ENCODE results near the gene PEX14.
"Not testable (repeated sequence)": the region's sequence is repeated elsewhere in the genome, so short reads cannot be mapped to it uniquely, and the experiment has no call there.

The PEX14 gene

DNA sequence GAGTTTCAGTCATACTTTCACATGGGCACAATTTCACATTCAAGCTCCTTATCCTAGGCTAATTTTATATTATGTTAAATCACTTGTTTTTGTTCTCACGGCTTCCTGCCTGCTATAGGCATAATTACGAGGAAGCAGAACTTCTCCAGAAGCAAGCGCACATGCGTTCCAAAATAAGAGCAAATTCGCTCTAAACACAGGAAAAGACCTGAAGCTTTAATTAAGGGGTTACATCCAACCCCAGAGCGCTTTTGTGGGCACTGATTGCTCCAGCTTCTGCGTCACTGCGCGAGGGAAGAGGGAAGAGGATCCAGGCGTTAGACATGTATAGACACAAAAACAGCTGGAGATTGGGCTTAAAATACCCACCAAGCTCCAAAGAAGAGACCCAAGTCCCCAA, 25.0 kb upstream of the PEX14 start, which contains the start of gene CORT:
TSS of gene CORT (plus strand) at position 281 of the 400 bp plus-strand sequence. CDS start 193 bp downstream, outside the sequence.
- DNase-seq (ENCODE audit: low read depth, low spot score): no peak
- H3K4me3 ChIP-seq (ENCODE audit: low read length): no peak within 1 kb of the TSS

DNA sequence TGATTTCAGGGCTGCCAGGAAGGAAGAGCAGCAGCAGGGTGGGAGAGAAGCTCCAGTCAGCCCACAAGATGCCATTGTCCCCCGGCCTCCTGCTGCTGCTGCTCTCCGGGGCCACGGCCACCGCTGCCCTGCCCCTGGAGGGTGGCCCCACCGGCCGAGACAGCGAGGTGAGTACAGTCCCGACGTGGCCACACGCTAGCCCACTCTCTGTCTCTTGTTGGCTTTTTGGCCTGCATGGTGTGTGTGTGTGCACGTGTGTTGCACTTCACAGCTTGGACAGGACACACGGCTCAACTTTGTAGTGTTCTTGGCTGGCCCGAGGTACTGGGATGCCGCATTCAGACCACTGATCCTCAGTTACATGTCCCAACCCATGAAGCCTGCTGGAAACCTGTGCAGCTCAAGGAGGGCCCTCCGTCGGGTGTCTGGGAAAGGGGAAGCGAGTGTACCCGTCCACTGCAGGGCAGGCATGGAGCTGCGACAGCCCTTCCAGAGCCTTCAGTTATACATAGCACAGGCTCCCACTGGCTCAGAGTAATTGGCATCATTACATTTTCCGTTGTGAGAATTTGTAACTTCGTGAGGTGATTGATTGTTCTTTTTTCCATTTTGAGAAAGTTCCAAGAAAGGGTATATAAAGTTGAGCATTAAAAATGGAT, 24.5 kb upstream of the PEX14 start:
- no peak for DNase-seq (ENCODE audit: low read depth, low spot score)

DNA sequence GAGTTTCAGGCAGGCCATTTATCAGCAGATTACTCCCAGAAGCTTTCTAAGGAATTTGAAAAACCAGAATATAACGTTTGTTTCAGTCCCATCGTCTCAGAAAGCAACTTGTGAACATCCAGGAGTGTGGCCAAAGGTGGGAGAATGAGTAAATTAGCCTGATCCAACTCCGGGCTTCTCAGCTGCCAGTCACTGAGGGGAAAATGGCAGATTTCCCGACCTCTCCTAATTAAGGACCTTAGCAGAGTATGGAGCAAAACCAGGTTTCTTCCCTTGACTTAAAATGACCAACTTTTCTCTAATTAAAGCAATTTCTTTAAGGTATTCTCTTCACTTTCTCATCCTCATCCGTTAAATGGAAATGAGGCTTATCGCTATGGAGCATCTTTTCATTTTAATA, 23.9 kb upstream of the PEX14 start:
- no peak overlapping the region for H3K4me3 ChIP-seq (ENCODE audit: low read length)
- no peak for DNase-seq (ENCODE audit: low read depth, low spot score)

More for the DNA sequence above, 24.5 kb upstream of the PEX14 start:
- H3K4me3 ChIP-seq (ENCODE audit: low read length): no peak overlapping the region

DNA sequence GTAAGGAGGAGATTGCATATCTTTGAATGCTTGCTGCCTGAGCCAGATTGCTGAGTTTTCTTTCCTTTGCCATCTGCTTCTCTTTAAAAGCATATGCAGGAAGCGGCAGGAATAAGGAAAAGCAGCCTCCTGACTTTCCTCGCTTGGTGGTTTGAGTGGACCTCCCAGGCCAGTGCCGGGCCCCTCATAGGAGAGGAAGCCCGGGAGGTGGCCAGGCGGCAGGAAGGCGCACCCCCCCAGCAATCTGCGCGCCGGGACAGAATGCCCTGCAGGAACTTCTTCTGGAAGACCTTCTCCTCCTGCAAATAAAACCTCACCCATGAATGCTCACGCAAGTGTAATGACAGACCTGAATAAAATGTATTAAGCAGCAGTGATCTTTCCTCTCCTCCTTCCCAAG, 23.5 kb upstream of the PEX14 start:
- no peak overlapping the region for H3K4me3 ChIP-seq (ENCODE audit: low read length)
- DNase-seq (ENCODE audit: low read depth, low spot score): no peak

DNA sequence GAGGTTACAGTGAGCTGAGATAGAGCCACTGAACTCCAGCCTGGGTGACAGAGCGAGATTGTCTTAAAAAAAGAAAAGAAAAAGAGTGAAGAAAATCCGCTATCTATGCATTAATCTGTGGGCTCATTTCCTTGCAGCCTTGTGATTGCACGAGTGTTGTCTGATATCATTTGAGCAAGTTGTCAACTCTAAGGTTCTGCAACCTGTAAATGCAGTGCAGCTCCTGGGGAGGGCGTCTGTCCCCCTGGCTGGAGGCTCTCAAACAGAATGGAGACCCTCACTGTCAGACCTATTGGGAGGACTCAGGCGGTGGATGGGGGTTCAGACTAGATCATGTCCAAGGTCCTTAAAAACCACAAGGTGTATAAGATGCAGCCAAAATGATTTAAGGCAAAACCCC, 18.7 kb upstream of the PEX14 start:
- H3K4me3 ChIP-seq (ENCODE audit: low read length): no peak overlapping the region
- no peak for DNase-seq (ENCODE audit: low read depth, low spot score)

DNA sequence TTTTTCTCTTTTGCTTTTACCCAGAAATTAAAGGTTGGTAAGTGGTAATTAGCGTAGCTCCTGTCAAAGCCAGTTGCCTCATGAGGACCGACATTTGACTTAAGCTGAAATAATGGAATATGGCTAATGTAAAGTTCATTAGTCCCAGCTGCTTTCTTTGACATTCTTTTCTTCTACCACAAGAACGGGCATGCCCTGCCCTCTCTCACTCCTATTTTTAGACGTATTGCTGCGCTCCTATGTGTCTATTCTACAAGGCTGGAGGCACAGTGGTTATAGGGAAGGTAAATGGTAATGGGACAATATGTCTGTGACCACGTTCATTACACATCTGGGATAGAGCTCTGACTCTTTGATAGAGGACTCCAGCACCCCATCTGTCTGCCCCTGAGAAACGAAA, 18.1 kb upstream of the PEX14 start:
- no peak overlapping the region for H3K4me3 ChIP-seq (ENCODE audit: low read length)
- DNase-seq (ENCODE audit: low read depth, low spot score): no peak

DNA sequence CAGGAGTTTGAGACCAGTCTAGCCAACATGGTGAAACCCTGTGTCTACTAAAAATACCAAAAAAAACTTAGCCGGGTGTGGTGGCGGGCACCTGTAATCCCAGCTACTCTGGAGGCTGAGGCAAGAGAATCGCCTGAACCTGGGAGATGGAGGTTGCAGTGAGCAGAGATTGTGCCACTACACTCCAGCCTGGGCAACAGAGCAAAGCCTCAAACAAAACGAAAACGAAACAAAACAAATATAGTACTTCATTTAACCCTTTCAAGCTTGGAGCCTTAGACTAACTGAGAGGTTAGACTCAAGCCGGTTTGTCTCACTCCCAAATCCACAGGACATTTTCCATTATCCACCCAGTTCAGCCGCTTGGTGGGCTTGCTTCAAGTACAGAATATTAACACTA, 17.3 kb upstream of the PEX14 start:
- not testable (repeated sequence) for DNase-seq (ENCODE audit: low read depth, low spot score)

DNA sequence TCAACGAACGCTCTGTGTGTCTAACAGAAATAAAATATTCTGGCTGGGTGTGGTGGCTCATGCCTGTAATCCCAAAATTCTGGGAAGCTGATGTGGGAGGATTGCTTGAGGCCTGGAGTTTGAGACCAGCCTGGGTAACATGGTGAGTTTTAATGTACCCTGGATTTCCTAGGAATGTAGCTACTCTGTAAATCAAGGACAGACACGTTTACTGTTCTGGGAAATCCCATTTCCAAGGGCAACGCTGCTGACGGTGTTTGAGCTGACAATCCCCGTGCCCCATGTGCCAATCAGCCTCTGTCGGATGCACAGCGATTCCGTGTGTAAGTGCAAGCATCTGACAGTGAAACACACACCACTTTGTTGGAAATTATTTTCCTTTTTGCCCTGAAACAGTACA, 16.9 kb upstream of the PEX14 start:
- H3K4me3 ChIP-seq (ENCODE audit: low read length): no peak overlapping the region

More for the DNA sequence above, 17.3 kb upstream of the PEX14 start:
- H3K4me3 ChIP-seq (ENCODE audit: low read length): not testable (repeated sequence)

DNA sequence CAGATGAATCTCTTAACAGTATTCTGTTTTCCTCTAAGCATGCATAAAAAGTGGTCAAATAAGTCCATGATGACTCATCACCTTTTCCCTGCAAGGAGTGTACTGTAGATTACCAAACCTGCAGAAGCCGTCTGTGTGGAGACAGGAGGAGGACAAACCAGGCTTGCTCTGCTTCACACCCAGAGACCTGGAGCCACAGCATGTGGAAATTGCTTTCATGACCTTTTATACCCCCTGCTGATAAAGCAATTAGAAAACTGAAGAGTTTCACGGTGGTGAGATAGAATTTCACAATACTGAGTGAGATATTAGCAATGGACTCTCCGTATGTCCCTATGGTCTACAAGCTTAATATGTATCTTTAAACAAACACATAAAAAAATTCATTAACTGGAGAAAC, 15.6 kb upstream of the PEX14 start:
- no peak for DNase-seq (ENCODE audit: low read depth, low spot score)
- no peak overlapping the region for H3K4me3 ChIP-seq (ENCODE audit: low read length)

More for the DNA sequence above, 16.9 kb upstream of the PEX14 start:
- DNase-seq (ENCODE audit: low read depth, low spot score): no peak

DNA sequence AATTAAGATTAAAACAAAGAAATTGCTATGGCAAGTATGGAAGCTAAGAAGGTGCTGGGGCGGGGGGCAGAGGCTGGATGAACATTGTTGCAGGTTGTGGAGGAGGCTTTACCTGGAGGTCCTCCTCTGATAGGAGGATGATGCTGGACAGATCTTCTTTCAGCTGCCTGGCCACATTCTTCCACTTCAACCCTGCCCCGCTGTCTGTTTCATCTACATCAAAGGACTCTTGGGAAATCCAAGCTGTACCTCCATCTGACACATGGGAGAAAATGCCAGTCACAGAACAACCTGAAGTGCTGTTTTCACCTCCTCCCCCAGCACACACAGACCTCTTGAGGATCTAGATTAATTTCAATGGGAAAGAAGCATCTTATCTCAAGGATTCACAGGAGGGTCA, 7.7 kb upstream of the PEX14 start:
- no peak overlapping the region for H3K4me3 ChIP-seq (ENCODE audit: low read length)
- DNase-seq (ENCODE audit: low read depth, low spot score): no peak

DNA sequence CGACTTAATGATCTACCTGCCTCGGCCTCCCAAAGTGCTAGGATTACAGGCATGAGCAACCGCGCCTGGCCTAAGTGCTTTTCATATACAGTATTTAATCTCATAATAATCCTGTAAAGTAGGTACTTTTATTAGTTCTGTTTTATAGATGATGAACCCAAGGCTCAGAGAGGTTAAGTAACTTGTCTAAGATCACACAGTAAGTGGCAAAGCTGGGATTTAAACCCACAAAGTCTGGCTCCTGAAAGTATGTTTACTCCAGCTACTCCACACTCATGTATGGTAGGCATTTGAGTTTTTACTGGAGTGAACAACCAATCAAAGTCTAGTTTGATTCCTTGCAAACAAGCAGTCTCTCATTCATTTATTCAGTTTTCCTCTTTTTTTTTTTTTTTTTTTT, 4.7 kb upstream of the PEX14 start:
- DNase-seq (ENCODE audit: low read depth, low spot score): no peak
- no peak overlapping the region for H3K4me3 ChIP-seq (ENCODE audit: low read length)

DNA sequence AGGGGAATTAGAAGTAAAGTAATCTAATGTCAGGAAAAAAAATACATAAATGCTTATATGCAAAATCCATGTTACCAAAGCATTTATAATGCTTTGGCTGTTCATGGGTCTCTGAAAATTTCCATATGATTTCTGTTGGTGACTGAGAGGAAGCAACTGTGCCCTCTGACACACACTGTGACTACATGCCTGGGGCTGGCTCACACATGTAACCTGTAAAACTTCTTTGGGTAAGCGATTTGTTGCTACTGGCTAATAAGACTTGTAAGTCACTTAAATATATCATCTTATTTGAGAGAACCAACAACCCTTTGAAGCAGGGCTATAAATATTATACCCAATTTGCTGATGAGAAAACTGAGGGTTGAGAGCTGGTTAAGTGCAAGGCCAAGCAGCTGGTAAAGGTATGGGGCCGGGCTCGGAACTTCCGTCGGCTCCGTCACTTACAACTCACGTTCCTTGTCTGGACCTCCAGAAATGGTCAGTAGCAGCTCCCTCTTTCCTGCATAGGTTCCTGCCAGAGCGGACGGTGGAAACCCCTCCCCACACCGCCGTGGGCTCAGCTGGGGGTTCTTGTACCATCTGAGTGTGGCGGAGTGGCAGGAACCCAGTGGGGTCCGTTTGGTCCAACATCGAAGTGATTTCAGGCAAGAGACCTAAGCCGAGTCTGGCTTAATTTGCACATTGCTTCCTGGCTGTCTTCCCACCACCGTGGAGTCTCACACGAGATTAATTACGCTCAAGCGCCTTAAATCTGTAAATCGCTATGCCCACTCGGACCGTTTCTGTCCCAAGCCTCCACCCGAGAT, 3.1 kb upstream of the PEX14 start:
- peak overlapping the region; percentile 84 for H3K4me3 ChIP-seq (ENCODE audit: low read length)
- DNase-seq (ENCODE audit: low read depth, low spot score): no peak

DNA sequence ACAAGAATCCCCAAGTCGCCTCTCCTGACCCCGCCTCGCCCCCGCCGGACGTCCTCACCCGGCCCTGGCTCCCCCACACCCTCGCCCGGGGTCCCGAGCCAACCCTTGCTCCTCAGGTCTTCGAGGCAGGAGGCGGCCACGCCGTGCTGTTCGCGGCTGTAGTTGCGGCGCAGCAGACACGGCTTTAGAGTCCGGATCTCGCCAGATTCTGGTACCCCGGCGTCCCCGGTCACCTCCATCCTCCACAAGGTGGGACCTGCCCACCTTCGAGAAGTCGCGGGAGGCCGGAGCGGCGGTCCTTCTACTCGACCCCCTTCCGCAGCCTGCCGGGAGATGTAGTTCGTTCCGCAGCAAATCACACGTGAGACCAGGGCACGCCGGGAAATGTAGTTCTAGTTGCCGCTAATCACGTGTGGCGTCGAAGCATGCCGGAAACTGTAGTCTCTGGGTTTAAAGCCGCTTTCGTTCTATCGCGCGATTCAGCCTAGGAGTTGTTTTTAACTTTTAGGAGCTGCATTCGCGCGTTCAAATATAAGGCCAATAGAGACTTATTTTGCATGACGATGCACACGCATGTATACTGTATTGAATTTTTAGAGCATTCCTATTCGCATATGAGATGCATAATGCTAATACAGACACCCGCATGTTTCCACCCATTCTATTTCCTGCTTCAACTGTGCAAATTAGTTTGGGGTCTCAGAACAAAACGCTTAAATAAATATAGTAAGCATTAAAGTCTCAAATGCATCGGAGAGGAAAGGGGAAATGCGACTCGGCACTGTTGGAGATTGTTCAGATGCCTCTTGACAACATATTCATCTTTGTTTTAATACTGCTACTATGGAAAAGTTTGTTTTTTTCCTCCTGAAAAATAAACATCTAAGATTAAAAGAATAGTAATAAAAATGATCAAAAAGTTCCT, 2.3 kb upstream of the PEX14 start, which contains the start of gene DFFA:
TSS of gene DFFA (minus strand) at position 310 of the 925 bp plus-strand sequence. CDS start at position 239, 71 bp downstream.
- peak; percentile 96 for DNase-seq (ENCODE audit: low read depth, low spot score)
- H3K4me3 ChIP-seq (ENCODE audit: low read length): peak within 1 kb of the TSS; percentile 84

DNA sequence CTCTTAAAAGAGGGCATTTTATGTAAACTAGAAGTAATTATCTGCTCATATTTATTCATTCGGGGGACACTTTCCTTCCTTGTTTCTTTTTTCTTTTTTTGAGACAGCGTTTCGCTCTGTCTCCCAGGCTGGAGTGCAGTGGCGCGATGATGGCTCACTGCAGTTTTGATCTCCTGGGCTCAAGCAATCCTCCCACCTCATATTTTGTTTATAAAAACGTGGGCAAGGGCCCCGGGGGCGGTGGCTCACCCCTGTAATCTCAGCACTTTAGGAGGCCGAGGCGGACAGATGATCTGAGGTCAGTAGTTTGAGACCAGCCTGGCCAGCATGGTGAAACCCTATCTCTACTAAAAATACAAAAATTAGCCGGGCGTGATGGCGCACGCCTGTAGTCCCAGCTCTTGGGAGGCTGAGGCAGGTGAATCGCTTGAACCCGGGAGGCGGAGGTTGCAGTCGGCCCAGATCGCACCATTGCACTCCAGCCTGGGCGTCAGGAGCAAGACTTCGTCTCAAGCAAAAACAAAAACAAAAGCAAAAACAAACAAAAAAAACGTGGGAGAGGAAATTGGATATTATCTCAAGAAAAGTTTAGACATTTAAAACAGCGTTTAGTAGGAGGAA, 1.5 kb upstream of the PEX14 start:
- peak overlapping the region; percentile 84 for H3K4me3 ChIP-seq (ENCODE audit: low read length)
- DNase-seq (ENCODE audit: low read depth, low spot score): no peak

DNA sequence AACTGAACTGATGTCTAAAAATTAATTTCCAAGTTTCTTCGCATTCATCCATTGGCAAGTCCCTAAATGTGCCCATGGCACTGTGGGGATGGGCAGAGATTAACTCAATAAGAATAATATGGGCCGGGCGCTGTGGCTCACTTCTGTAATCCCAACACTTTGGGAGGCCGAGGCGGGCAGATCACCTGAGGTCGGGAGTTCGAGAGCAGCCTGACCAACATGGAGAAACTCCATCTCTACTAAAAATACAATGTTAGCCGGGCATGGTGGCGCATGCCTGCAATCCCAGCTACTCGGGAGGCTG, 489 bp upstream of the PEX14 start:
- peak overlapping the region; percentile 90 for H3K4me3 ChIP-seq (ENCODE audit: low read length)
- not testable (repeated sequence) for DNase-seq (ENCODE audit: low read depth, low spot score)

DNA sequence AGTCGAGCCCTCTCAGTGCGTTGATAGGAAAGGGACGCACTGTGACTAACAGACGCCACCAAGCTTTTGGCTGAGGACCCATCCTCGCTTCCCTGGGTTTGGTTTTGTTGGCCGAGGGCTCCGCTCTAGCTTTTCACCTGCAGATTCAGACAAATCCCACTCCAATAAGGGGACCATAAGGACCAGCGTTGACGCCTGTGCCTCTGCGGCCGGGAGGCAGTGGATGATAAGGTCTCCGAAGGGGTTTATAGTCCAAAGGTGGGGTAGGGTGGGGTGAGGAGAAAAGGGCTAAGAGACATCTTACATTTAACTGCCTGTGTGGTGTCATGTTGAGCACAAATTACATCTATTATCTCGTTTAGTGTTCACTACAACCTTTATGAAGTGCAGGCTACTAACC, 760 bp downstream of the PEX14 start:
- H3K4me3 ChIP-seq (ENCODE audit: low read length): peak overlapping the region; percentile 90
- DNase-seq (ENCODE audit: low read depth, low spot score): no peak

DNA sequence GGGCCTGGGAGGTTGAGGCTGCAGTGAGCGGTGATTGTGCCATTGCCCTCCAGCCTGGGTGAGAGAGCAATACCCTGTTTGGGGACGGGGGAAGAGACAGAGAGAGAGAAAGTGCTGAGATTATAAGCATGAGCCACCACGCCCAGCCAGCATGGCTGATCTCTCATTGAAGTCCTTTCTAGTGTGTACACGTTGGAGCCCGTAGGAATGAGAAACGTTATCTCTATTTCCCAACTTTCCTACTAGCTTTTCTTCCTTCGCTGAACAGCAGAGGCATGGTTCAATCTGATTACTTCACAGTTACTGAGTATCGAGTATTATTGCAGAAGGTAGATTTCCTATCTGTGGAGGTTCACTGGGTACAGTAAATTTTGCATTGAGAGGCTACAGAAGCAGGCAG, 4.5 kb downstream of the PEX14 start:
- no peak overlapping the region for H3K4me3 ChIP-seq (ENCODE audit: low read length)
- no peak for DNase-seq (ENCODE audit: low read depth, low spot score)

DNA sequence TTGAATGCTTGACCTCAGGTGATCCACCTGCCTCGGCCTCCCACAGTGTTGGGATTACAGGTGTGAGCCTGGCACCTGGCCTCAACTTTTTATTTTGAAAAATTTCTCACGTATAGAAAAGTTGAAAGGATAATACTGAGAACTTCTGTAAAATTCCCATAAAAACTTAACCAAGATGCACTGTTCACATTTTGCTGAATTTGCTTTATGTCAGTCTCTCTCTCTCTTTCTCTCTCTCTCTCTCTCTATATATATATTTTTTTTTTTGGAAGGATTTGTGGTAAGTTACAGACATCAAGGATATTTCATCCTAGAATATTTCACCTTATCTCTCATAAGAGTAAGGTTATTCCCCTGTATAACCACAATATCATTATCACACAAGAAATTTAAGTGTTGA, 5.9 kb downstream of the PEX14 start:
- DNase-seq (ENCODE audit: low read depth, low spot score): no peak
- H3K4me3 ChIP-seq (ENCODE audit: low read length): no peak overlapping the region

DNA sequence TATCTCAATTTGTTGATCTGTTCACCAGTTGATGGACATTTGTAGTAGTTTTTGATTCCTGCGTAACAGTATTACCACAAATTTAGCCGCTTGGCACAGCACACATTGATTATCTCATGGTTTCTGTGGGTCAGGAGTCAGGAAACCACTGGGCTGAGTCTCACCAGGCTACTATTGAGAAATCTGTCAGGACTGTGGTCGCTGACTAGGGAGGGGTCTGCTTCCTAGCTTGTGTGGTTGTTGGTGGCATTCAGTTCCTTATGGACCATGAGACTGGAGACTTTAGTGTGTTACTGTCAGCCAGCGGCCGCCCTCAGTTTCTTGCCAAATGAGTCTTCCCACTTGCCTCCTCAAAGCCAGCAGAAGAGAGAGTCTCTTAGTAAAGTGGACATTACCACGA, 9.8 kb downstream of the PEX14 start:
- H3K4me3 ChIP-seq (ENCODE audit: low read length): no peak overlapping the region
- no peak for DNase-seq (ENCODE audit: low read depth, low spot score)
